Lower leg skin (tissue), 3 donors: Measurements from ENCODE around the gene COL4A2.

Source experiments
- CTCF ChIP-seq, 3 donors: fragments of 450-650 bp; IDR thresholded peaks; one replicate each; pipeline ENCODE4 v1.5.1; 2016; ENCODE audit warnings: antibody characterized with exemption in 3 of 3, mild to moderate bottlenecking in 3 of 3, moderate library complexity in 2 of 3
- POLR2A ChIP-seq, 2 donors: fragments of 450-650 bp; IDR thresholded peaks; one replicate each; pipeline ENCODE4 v1.6.1; 2016 to 2017; ENCODE audit warnings: antibody characterized with exemption in 2 of 2, mild to moderate bottlenecking in 1 of 2, moderate library complexity in 1 of 2

- TF ChIP-seq CTCF (IDR thresholded peaks at IDR 0.05) (no peak), POLR2A (IDR thresholded peaks at IDR 0.05) (no peak)
Observed at GRCh38 chr13:110341445-110342244, 34.6 kb downstream of the COL4A2 start.
